Trophoblast cell (in vitro differentiated cells and primary cell): ENCODE measurements around the gene TMEM144.

ENCODE experiments used
- DNase-seq, 2 donors: peaks; one replicate each; pipeline ENCODE4 v3.0.0-alpha.2; 2016
- H2AFZ ChIP-seq: 2 replicates; pipeline ENCODE4 v1.6.1; 2013; ENCODE audit warnings: low read length, moderate library complexity, mild to moderate bottlenecking; ENCODE audit not compliant: insufficient read depth, poor library complexity
- H2AK5ac ChIP-seq: 2 replicates; pipeline ENCODE4 v1.6.1; 2013; ENCODE audit warnings: mild to moderate bottlenecking, low read length
- H2BK120ac ChIP-seq: 2 replicates; pipeline ENCODE4 v1.6.1; 2013; ENCODE audit warnings: low read length, mild to moderate bottlenecking, moderate library complexity; ENCODE audit not compliant: insufficient read depth, poor library complexity
- H2BK12ac ChIP-seq: 2 replicates; pipeline ENCODE4 v1.6.1; 2013; ENCODE audit warnings: mild to moderate bottlenecking, low read length, moderate library complexity
- H2BK5ac ChIP-seq: 2 replicates; pipeline ENCODE4 v1.6.1; 2013; ENCODE audit warnings: low read length, low read depth, moderate library complexity, mild to moderate bottlenecking; ENCODE audit not compliant: poor library complexity
- H3K14ac ChIP-seq: 2 replicates; pipeline ENCODE4 v1.6.1; 2013; ENCODE audit warnings: mild to moderate bottlenecking, low read length
- H3K18ac ChIP-seq: 2 replicates; pipeline ENCODE4 v1.6.1; 2013; ENCODE audit warnings: mild to moderate bottlenecking, low read length
- H3K23ac ChIP-seq: 2 replicates; pipeline ENCODE4 v1.6.1; 2013; ENCODE audit warnings: low read length
- H3K27ac ChIP-seq: 2 replicates; pipeline ENCODE4 v1.5.1; 2013; ENCODE audit warnings: low read depth, mild to moderate bottlenecking, inconsistent platforms, low read length, moderate library complexity
- H3K27me3 ChIP-seq: 2 replicates; pipeline ENCODE4 v1.6.1; 2013; ENCODE audit warnings: inconsistent platforms, mild to moderate bottlenecking, low read length, moderate library complexity; ENCODE audit not compliant: insufficient read depth
- H3K36me3 ChIP-seq, 2 experiments: 1 replicate in 1 of 2; 2 replicates in 1 of 2; pipeline ENCODE4 v1.6.1; 2013; ENCODE audit warnings: low read length in 2 of 2, mild to moderate bottlenecking in 2 of 2, moderate library complexity in 1 of 2; ENCODE audit not compliant: insufficient read depth in 2 of 2, control insufficient read depth in 1 of 2
- H3K4ac ChIP-seq: 2 replicates; pipeline ENCODE4 v1.6.1; 2013; ENCODE audit warnings: low read depth, mild to moderate bottlenecking, low read length, moderate library complexity
- H3K4me1 ChIP-seq, 2 experiments: 1 replicate in 1 of 2; 2 replicates in 1 of 2; pipeline ENCODE4 v1.6.1; 2013; ENCODE audit warnings: low read length in 2 of 2, mild to moderate bottlenecking in 2 of 2, moderate library complexity in 1 of 2; ENCODE audit not compliant: insufficient read depth in 2 of 2, control insufficient read depth in 1 of 2
- H3K4me2 ChIP-seq: 2 replicates; pipeline ENCODE4 v1.6.1; 2013; ENCODE audit warnings: inconsistent platforms, mild to moderate bottlenecking, low read length, moderate library complexity
- H3K4me3 ChIP-seq: 2 replicates; pipeline ENCODE4 v1.5.1; 2013; ENCODE audit warnings: mild to moderate bottlenecking, low read depth, low read length, inconsistent platforms
- H3K79me1 ChIP-seq: one replicate; pipeline ENCODE4 v1.6.1; 2013; ENCODE audit warnings: low read length
- H3K79me2 ChIP-seq: 2 replicates; pipeline ENCODE4 v1.6.1; 2013; ENCODE audit warnings: low read length, mild to moderate bottlenecking; ENCODE audit not compliant: control insufficient read depth, insufficient read depth, poor library complexity
- H3K9ac ChIP-seq: 2 replicates; pipeline ENCODE4 v1.6.1; 2013; ENCODE audit warnings: mild to moderate bottlenecking, low read length
- H3K9me3 ChIP-seq: 2 replicates; pipeline ENCODE4 v1.6.1; 2013; ENCODE audit warnings: low read depth, mild to moderate bottlenecking, control low read depth, inconsistent platforms, low read length; ENCODE audit not compliant: insufficient read depth
- H4K12ac ChIP-seq: 2 replicates; pipeline ENCODE4 v1.6.1; 2013; ENCODE audit warnings: low read depth, mild to moderate bottlenecking, low read length, moderate library complexity
- H4K8ac ChIP-seq: 2 replicates; pipeline ENCODE4 v1.6.1; 2013; ENCODE audit warnings: low read depth, mild to moderate bottlenecking, low read length, moderate library complexity
- H4K91ac ChIP-seq: one replicate; pipeline ENCODE4 v1.6.1; 2013; ENCODE audit warnings: low read depth, mild to moderate bottlenecking, low read length, moderate library complexity
- WGBS: extraction: QIAGEN DNeasy Blood & Tissue Kit; methylation state at CpG from one replicate; pipeline ENCODE4 v1.1.7; 2013; ENCODE audit warnings: missing lambda C conversion rate; ENCODE audit not compliant: insufficient read length, insufficient coverage; ENCODE audit errors: extremely low coverage; 5-methylcytosine and 5-hydroxymethylcytosine counted together

The TMEM144 gene

GRCh38 chr4:158290912-158291311 lies 80.6 kb downstream of the TMEM144 start:
- Histone ChIP-seq H3K36me3 (no peaks in the 10 kb centered on the region), H3K9ac (no peak overlapping the region), H3K27me3 (no peaks in the 10 kb centered on the region), H4K12ac (no peak overlapping the region), H4K91ac (no peak overlapping the region), H3K23ac (no peak overlapping the region), H4K8ac (no peak overlapping the region), H2AK5ac (no peak overlapping the region), H2BK120ac (no peak overlapping the region), H3K18ac (no peak overlapping the region), H3K4me2 (no peak overlapping the region), H3K4me3 (no peak overlapping the region), H2BK12ac (no peak overlapping the region), H3K79me1 (no peaks in the 10 kb centered on the region), H3K4me1 (no peaks in the 10 kb centered on the region), H2BK5ac (no peak overlapping the region), H3K14ac (no peak overlapping the region), H3K27ac (no peak overlapping the region), H3K4ac (no peak overlapping the region), H3K9me3 (peaks cover 7% of the 10 kb centered on the region), H3K79me2 (no peaks in the 10 kb centered on the region), H2AFZ (no peak overlapping the region)
- no peak for DNase-seq
- WGBS = no CpG with 5 or more reads among the region's 6 CpGs

- H3K4me3 ChIP-seq = no peak overlapping the region
- H3K79me1 ChIP-seq = no peaks in the 10 kb centered on the region
- H3K23ac ChIP-seq = no peak overlapping the region
- H2AFZ ChIP-seq = no peak overlapping the region
- WGBS = no CpG with 5 or more reads among the region's 11 CpGs
- H3K36me3 ChIP-seq = no peaks in the 10 kb centered on the region
- no peaks in the 10 kb centered on the region for H3K27me3 ChIP-seq
- no peak overlapping the region for H2AK5ac ChIP-seq
- H3K14ac ChIP-seq = no peak overlapping the region
- no peaks in the 10 kb centered on the region for H3K79me2 ChIP-seq
- H4K8ac ChIP-seq = no peak overlapping the region
- no peak overlapping the region for H3K4ac ChIP-seq
- no peak overlapping the region for H3K18ac ChIP-seq
- peaks cover 7% of the 10 kb centered on the region for H3K9me3 ChIP-seq
- H2BK5ac ChIP-seq = no peak overlapping the region
- H4K12ac ChIP-seq = no peak overlapping the region
- no peak overlapping the region for H3K27ac ChIP-seq
- DNase-seq = no peak
- no peak overlapping the region for H3K4me2 ChIP-seq
- no peak overlapping the region for H2BK12ac ChIP-seq
- H3K4me1 ChIP-seq = no peaks in the 10 kb centered on the region
- H2BK120ac ChIP-seq = no peak overlapping the region
- H3K9ac ChIP-seq = no peak overlapping the region
- H4K91ac ChIP-seq = no peak overlapping the region
These were observed 81.2 kb downstream of the TMEM144 start for GRCh38 chr4:158291334-158292055.

GRCh38 chr4:158292156-158292555 lies 81.9 kb downstream of the TMEM144 start:
- no peak overlapping the region for H2AFZ ChIP-seq
- peaks cover 7% of the 10 kb centered on the region for H3K9me3 ChIP-seq
- no peak overlapping the region for H3K14ac ChIP-seq
- no peak overlapping the region for H3K9ac ChIP-seq
- no peak overlapping the region for H4K12ac ChIP-seq
- WGBS = no CpG with 5 or more reads among the region's 3 CpGs
- H2AK5ac ChIP-seq = no peak overlapping the region
- no peak overlapping the region for H2BK5ac ChIP-seq
- no peak overlapping the region for H3K4me3 ChIP-seq
- no peaks in the 10 kb centered on the region for H3K79me2 ChIP-seq
- no peak overlapping the region for H3K18ac ChIP-seq
- no peak overlapping the region for H2BK12ac ChIP-seq
- H3K79me1 ChIP-seq = no peaks in the 10 kb centered on the region
- H3K23ac ChIP-seq = no peak overlapping the region
- no peak overlapping the region for H3K4me2 ChIP-seq
- H3K27me3 ChIP-seq = no peaks in the 10 kb centered on the region
- no peak for DNase-seq
- no peak overlapping the region for H2BK120ac ChIP-seq
- no peaks in the 10 kb centered on the region for H3K36me3 ChIP-seq
- H4K8ac ChIP-seq = no peak overlapping the region
- no peak overlapping the region for H3K27ac ChIP-seq
- no peak overlapping the region for H3K4ac ChIP-seq
- H4K91ac ChIP-seq = no peak overlapping the region
- no peaks in the 10 kb centered on the region for H3K4me1 ChIP-seq

- Histone ChIP-seq H2AK5ac (no peak overlapping the region), H3K18ac (no peak overlapping the region), H3K27me3 (no peaks in the 10 kb centered on the region), H3K4ac (no peak overlapping the region), H2BK5ac (no peak overlapping the region), H3K4me2 (no peak overlapping the region), H3K4me3 (no peak overlapping the region), H3K79me2 (no peaks in the 10 kb centered on the region), H3K14ac (no peak overlapping the region), H2BK12ac (no peak overlapping the region), H3K9ac (no peak overlapping the region), H4K12ac (no peak overlapping the region), H3K9me3 (peaks cover 7% of the 10 kb centered on the region), H3K27ac (no peak overlapping the region), H2BK120ac (no peak overlapping the region), H2AFZ (no peak overlapping the region), H3K36me3 (no peaks in the 10 kb centered on the region), H3K4me1 (no peaks in the 10 kb centered on the region), H4K91ac (no peak overlapping the region), H4K8ac (no peak overlapping the region), H3K79me1 (peaks cover 3% of the 10 kb centered on the region), H3K23ac (no peak overlapping the region)
- no CpG with 5 or more reads among the region's 2 CpGs for WGBS
- peak; percentile 70 to 96 for DNase-seq
These were observed 84.8 kb downstream of the TMEM144 start for GRCh38 chr4:158295053-158295452.
